Stimulated activated CD4-positive, alpha-beta T cell treated with anti-CD3 and anti-CD28 coated beads, TNF-alpha, amount 100 ng/mL, for 48 hours (primary cell): ENCODE results near the gene STRADA.
"Not testable (repeated sequence)": the region's sequence is repeated elsewhere in the genome, so short reads cannot be mapped to it uniquely, and the experiment has no call there.

ENCODE experiments used
- DNase-seq, 3 donors: peaks; one replicate each; pipeline ENCODE4 v3.0.0-alpha.2; 2020; ENCODE audit warnings: low read depth in 3 of 3

The STRADA gene

GRCh38 chr17:63758428-63758827 lies 16.8 kb upstream of the STRADA start:
- DNase-seq = no peak

GRCh38 chr17:63754046-63754445 lies 12.4 kb upstream of the STRADA start:
- no peak for DNase-seq

GRCh38 chr17:63753215-63753614 lies 11.6 kb upstream of the STRADA start:
- no peak for DNase-seq

GRCh38 chr17:63752707-63753106 lies 11.1 kb upstream of the STRADA start:
- no peak for DNase-seq

- DNase-seq = no peak
These were observed 10.2 kb upstream of the STRADA start for GRCh38 chr17:63751806-63752205.

- no peak for DNase-seq
These were observed 524 bp downstream of the STRADA start for GRCh38 chr17:63741143-63741407.

GRCh38 chr17:63740464-63741142 lies 996 bp downstream of the STRADA start:
- DNase-seq = no peak

- DNase-seq = no peak
These were observed 5.9 kb downstream of the STRADA start for GRCh38 chr17:63735691-63736090.

GRCh38 chr17:63722403-63722802 lies 19.2 kb downstream of the STRADA start:
- DNase-seq = no peak

- DNase-seq = not testable (repeated sequence)
These were observed 21.4 kb downstream of the STRADA start for GRCh38 chr17:63720194-63720593.

- no peak for DNase-seq
These were observed 22.6 kb downstream of the STRADA start for GRCh38 chr17:63718988-63719387.

- no peak for DNase-seq
These were observed 25.2 kb downstream of the STRADA start for GRCh38 chr17:63716426-63716825.

- no peak for DNase-seq
These were observed 26.9 kb downstream of the STRADA start for GRCh38 chr17:63714550-63715277.

- DNase-seq = no peak
These were observed 32.5 kb downstream of the STRADA start for GRCh38 chr17:63709110-63709509.

GRCh38 chr17:63707151-63707550 lies 34.4 kb downstream of the STRADA start:
- no peak for DNase-seq

- no peak for DNase-seq
These were observed 35.1 kb downstream of the STRADA start for GRCh38 chr17:63706336-63707082.

- no peak for DNase-seq
These were observed 35.9 kb downstream of the STRADA start for GRCh38 chr17:63705657-63706056.

- no peak for DNase-seq
These were observed 36.8 kb downstream of the STRADA start for GRCh38 chr17:63704836-63705235.

GRCh38 chr17:63704259-63704576 lies 37.4 kb downstream of the STRADA start:
- DNase-seq = no peak

GRCh38 chr17:63703556-63704258 lies 37.9 kb downstream of the STRADA start:
- no peak for DNase-seq

- no peak for DNase-seq
These were observed 38.6 kb downstream of the STRADA start for GRCh38 chr17:63703029-63703428.

GRCh38 chr17:63702721-63703015 lies 38.9 kb downstream of the STRADA start:
- DNase-seq = no peak
